Psoas muscle (tissue), 8 donors: ENCODE data around the gene ADAM23. TPM values are rescaled to one million over a fixed set of nuclear protein-coding genes. Genes with fewer than 3 reads are reported as not detected.

Experiments
- ATAC-seq, 4 donors: fragments of 200-7000 bp; cut with Tn5 transposase; one replicate each; pipeline ENCODE4 v1.9.1; 2020; ENCODE audit warnings: moderate library complexity in 3 of 4, mild to moderate bottlenecking in 2 of 4
- DNase-seq, 2 donors: peaks; one replicate each; pipeline ENCODE4 v3.0.0-alpha.2; 2020
- H3K27ac ChIP-seq: fragments of 200-600 bp; one replicate; pipeline ENCODE4 v1.8.0; 2022
- H3K27me3 ChIP-seq, 3 donors: fragments of 200-600 bp in 1 of 3; one replicate each; pipeline versions ENCODE4 v1.6.1 to v1.8.0; 2013 to 2022; ENCODE audit warnings: low read length in 2 of 3, mild to moderate bottlenecking in 2 of 3, moderate library complexity in 1 of 3; ENCODE audit not compliant: insufficient read depth in 3 of 3
- H3K36me3 ChIP-seq, 2 donors: fragments of 200-600 bp in 1 of 2; one replicate each; pipeline versions ENCODE4 v1.6.1 to v1.8.0; 2013 to 2022; ENCODE audit warnings: low read depth in 1 of 2, mild to moderate bottlenecking in 1 of 2, moderate library complexity in 1 of 2; ENCODE audit not compliant: insufficient read depth in 1 of 2
- H3K4me1 ChIP-seq: fragments of 200-600 bp; one replicate; pipeline ENCODE4 v1.8.0; 2022
- H3K4me3 ChIP-seq: fragments of 200-600 bp; one replicate; pipeline ENCODE4 v1.8.0; 2022; ENCODE audit warnings: mild to moderate bottlenecking
- H3K9me3 ChIP-seq: fragments of 200-600 bp; one replicate; pipeline ENCODE4 v1.8.0; 2022
- WGBS, 3 donors: extraction: QIAGEN DNeasy Blood & Tissue Kit; methylation state at CpG; one replicate each; pipeline versions ENCODE4 v1.1.6 to v1.1.7; 2013; 5-methylcytosine and 5-hydroxymethylcytosine counted together
- intact Hi-C, 2 donors: fragments of 100-400 bp; cut with DNase I; formaldehyde crosslinking; loops; one replicate each; pipeline versions ENCODE4 v1.11.0 to v1.14.2; 2022
- polyA plus RNA-seq, 3 donors: library from polyadenylated mRNA; stranded (reverse); fragments of 200-250 nt; gene quantifications; one replicate each; pipeline ENCODE4 v1.2.3, GENCODE V29; 2013
- total RNA-seq, 4 donors: library from RNA; stranded (reverse); fragmentation: NEBNext Ultra II Directional in 2 of 4; extraction: Animal tissue kit (Norgen Biotek cat#: 25700) in 2 of 4; gene quantifications; one replicate each; pipeline versions ENCODE4 v1.2.1 to v1.2.4, GENCODE V29; 2021 to 2023
- TF ChIP-seq, protein P1 (sequence below): fragments of 200-600 bp; IDR thresholded peaks from one replicate; pipeline ENCODE4 v1.8.0; 2022; ENCODE audit warnings: antibody characterized with exemption
- donor health status: healthy with polysubstance abuse.
- donor health status: DM: no; HTN: no; CAD: no; lungs with moderate emphysema.
- donor health status: Bipolar disorder and iron deficiency.
- donor health status: healthy.
- donor health status: DM: yes; HTN: yes; CAD: no.
- donor health status: DM: no; HTN: no; CAD: no.
- donor health status: DM: no; HTN: no; CAD: no.
- donor health status: DM: yes; HTN: yes; CAD: no.

ADAM23 gene
- total and polyA plus RNA-seq, 7 donors = 0.42 to 9.2 (median 6.0) TPM

DNA sequence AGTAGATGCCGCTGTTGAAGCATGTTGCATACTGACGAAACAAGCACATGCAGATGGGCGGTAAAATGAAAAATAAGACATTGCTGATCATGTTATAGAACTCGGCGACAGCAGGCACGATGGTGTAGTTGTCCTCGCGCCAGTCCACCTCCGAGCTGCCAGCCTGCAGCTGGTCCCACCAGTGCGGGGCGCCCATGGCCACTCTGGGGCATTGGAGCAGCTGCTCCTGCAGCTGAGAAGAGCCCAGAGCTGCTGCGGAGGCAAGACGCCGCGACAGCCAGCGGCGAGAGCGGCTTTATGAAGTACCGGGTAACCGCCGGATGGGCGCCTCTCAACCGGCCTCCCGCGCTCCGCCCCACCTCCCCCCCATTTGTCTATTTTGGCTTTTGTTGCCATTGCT is 32.6 kb upstream of the ADAM23 start:
- Histone ChIP-seq H3K4me3 (no peak overlapping the region), H3K27me3 (no peaks in the 10 kb centered on the region), H3K27ac (no peak overlapping the region), H3K4me1 (no peaks in the 10 kb centered on the region), H3K36me3 (no peaks in the 10 kb centered on the region), H3K9me3 (no peaks in the 10 kb centered on the region)
- 94 to 96% (median 96%) methylated on average over 26 of the region's 26 CpGs for WGBS, 3 donors
- intact Hi-C loops = no loop called here
- DNase-seq (no peak), ATAC-seq (no peak)
- TF ChIP-seq, protein P1, sequence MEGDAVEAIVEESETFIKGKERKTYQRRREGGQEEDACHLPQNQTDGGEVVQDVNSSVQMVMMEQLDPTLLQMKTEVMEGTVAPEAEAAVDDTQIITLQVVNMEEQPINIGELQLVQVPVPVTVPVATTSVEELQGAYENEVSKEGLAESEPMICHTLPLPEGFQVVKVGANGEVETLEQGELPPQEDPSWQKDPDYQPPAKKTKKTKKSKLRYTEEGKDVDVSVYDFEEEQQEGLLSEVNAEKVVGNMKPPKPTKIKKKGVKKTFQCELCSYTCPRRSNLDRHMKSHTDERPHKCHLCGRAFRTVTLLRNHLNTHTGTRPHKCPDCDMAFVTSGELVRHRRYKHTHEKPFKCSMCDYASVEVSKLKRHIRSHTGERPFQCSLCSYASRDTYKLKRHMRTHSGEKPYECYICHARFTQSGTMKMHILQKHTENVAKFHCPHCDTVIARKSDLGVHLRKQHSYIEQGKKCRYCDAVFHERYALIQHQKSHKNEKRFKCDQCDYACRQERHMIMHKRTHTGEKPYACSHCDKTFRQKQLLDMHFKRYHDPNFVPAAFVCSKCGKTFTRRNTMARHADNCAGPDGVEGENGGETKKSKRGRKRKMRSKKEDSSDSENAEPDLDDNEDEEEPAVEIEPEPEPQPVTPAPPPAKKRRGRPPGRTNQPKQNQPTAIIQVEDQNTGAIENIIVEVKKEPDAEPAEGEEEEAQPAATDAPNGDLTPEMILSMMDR = no peak

DNA sequence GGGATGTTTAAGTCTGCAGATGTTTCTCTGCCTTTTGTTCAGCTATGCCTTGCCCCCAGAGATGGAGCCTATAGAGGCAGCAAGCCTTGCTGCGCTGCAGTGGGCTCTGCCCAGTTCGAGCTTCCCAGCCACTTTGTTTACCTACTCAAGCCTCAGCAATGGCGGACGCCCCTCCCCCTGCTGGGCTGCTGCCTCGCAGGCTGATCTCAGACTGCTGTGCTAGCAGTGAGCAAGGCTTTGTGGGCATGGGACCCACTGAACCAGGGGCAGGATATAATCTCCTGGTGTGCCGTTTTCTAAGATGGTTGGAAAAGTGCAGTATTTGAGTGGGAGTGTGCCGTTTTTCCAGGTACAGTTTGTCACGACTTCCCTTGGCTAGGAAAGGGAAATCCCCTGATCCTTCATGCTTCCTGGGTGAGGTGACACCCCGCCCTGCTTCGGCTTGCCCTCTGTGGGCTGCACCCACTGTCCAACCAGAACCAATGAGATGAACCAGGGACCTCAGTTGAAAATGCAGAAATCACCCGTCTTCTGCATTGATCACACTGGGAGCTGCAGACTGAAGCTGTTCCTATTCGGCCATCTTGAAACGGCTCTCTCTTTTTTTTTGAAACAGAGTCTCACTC is 27.6 kb upstream of the ADAM23 start:
- intact Hi-C loops = no loop called here
- DNase-seq (no peak), ATAC-seq (no peak)
- H3K27me3 ChIP-seq = no peaks in the 10 kb centered on the region
- H3K4me1 ChIP-seq = no peaks in the 10 kb centered on the region
- TF ChIP-seq, protein P1 = no peak
- 87 to 89% (median 89%) methylated on average over 13 of the region's 13 CpGs for WGBS, 3 donors
- H3K4me3 ChIP-seq = no peak overlapping the region
- H3K27ac ChIP-seq = no peak overlapping the region
- no peaks in the 10 kb centered on the region for H3K36me3 ChIP-seq
- H3K9me3 ChIP-seq = no peaks in the 10 kb centered on the region

DNA sequence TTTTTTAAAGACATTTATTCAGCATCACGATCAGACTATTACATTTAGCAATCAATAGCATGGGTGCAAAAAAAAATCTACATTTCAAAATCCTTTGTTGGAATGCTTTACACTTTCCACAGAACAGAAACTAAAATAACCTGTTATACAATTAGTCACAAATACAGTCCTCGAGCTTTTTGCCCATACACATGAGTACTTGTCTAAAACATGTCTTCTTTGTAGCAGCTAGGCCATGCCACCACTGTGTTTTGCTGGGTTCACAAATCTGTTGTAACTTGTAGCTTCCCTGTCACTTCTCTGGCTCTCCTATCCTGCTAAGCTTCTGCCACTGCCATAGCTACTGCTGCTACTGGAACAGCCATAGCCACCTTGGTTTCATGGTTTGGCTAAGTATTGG is 24.4 kb upstream of the ADAM23 start:
- no peak overlapping the region for H3K4me3 ChIP-seq
- WGBS, 3 donors = 83 to 90% (median 87%) methylated on average over 2 of the region's 2 CpGs
- H3K27ac ChIP-seq = no peak overlapping the region
- H3K9me3 ChIP-seq = no peaks in the 10 kb centered on the region
- ATAC-seq (no peak), DNase-seq (no peak)
- intact Hi-C loops = no loop called here
- TF ChIP-seq, protein P1 = no peak
- H3K27me3 ChIP-seq = no peaks in the 10 kb centered on the region
- H3K36me3 ChIP-seq = no peaks in the 10 kb centered on the region
- H3K4me1 ChIP-seq = no peaks in the 10 kb centered on the region

DNA sequence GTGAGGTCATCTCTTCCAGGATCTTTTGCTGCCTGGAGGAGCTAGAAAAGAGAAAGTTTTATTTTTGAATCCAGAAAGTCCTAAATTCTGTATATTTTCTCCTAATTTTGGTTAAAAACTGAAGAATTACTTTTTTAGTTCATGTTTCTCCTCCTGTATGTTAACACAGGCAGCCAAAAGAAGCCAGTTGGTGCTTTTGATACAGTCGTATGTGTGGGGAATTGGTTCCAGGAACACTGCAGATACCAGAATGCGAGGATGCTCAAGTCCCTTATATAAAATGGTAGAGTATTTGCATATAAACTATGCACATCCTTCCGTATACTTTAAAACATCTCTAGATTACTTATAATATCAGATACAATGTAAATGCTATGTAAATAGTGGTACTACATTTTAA is 22.6 kb upstream of the ADAM23 start:
- no peak overlapping the region for H3K4me3 ChIP-seq
- TF ChIP-seq, protein P1 = no peak
- no peak for DNase-seq
- 85 to 88% (median 86%) methylated on average over 3 of the region's 3 CpGs for WGBS, 3 donors
- no peaks in the 10 kb centered on the region for H3K4me1 ChIP-seq
- no peak for ATAC-seq
- H3K9me3 ChIP-seq = no peaks in the 10 kb centered on the region
- H3K36me3 ChIP-seq = no peaks in the 10 kb centered on the region
- H3K27me3 ChIP-seq = no peaks in the 10 kb centered on the region
- no peak overlapping the region for H3K27ac ChIP-seq
- intact Hi-C loops = no loop called here

DNA sequence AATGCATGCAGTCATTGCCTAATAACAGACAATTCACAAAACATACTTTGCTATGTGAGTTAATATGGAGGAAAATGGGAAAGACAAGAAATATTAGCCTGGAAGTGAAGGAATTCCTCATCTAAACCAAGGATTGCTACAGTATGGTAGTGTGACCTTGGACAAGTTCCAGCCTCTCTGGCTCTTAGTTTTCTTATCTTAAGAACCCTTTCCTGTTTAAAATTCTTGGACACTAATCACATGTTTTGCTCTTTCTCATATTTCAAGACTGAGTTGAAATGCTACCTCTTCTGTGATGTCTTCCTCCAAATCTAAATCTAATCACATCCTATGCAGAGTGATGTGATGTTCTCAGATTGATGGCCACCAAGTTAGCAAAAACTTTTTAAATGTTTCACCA is 20.8 kb upstream of the ADAM23 start:
- Histone ChIP-seq H3K27me3 (no peaks in the 10 kb centered on the region), H3K36me3 (no peaks in the 10 kb centered on the region), H3K9me3 (no peaks in the 10 kb centered on the region), H3K4me3 (no peak overlapping the region), H3K27ac (no peak overlapping the region), H3K4me1 (no peaks in the 10 kb centered on the region)
- DNase-seq (no peak), ATAC-seq (no peak)
- intact Hi-C loops = no loop called here
- TF ChIP-seq, protein P1 = no peak
